SK-N-MC (cell line): Measurements from ENCODE around the gene NPB.

Source experiments
- EZH2 ChIP-seq: fragments of 200-600 bp; sonication (generic); IDR thresholded peaks from one replicate; pipeline ENCODE4 v1.6.1; 2017; ENCODE audit warnings: antibody characterized with exemption
- POLR2AphosphoS5 ChIP-seq: IDR thresholded peaks from 2 replicates; pipeline ENCODE4 v1.6.1; 2012; ENCODE audit warnings: mild to moderate bottlenecking, low read depth, low read length, borderline replicate concordance

- no peak for TF ChIP-seq POLR2AphosphoS5
- no peak for TF ChIP-seq EZH2
These were observed 17.0 kb downstream of the NPB start for GRCh38 chr17:81918832-81919545.
